Anterior cingulate cortex (tissue), 58 donors: ENCODE measurements around the gene FADS1.

Source experiments
- DNase-seq, 58 donors: peaks; one replicate each; lab custom pipeline; 2025; lab: John Stamatoyannopoulos, UW

Gene FADS1

GRCh38 chr11:61847914-61848581 is 31.2 kb upstream of the FADS1 start:
- DNase-seq: no peak

GRCh38 chr11:61846362-61847020 is 29.7 kb upstream of the FADS1 start:
- no peak for DNase-seq

GRCh38 chr11:61844909-61845565 is 28.2 kb upstream of the FADS1 start:
- DNase-seq: no peak

- DNase-seq: no peak
Measured at GRCh38 chr11:61842528-61842820, 25.7 kb upstream of the FADS1 start.

- peak in 38 of 58 donors; percentile 11 to 76 (median 46) for DNase-seq
Measured at GRCh38 chr11:61841636-61842527, 25.1 kb upstream of the FADS1 start.

- DNase-seq: no peak
Measured at GRCh38 chr11:61840371-61840770, 23.6 kb upstream of the FADS1 start.

- DNase-seq: no peak
Measured at GRCh38 chr11:61839742-61840141, 22.9 kb upstream of the FADS1 start.

GRCh38 chr11:61838921-61839320 is 22.1 kb upstream of the FADS1 start:
- DNase-seq: no peak

- no peak for DNase-seq
Measured at GRCh38 chr11:61838501-61838900, 21.7 kb upstream of the FADS1 start.

GRCh38 chr11:61837411-61838005 is 20.7 kb upstream of the FADS1 start:
- DNase-seq: no peak

GRCh38 chr11:61836193-61836592 is 19.4 kb upstream of the FADS1 start:
- no peak for DNase-seq

- DNase-seq: peak in 32 of 58 donors; percentile 19 to 67 (median 40)
Measured at GRCh38 chr11:61834278-61835048, 17.7 kb upstream of the FADS1 start.

GRCh38 chr11:61833926-61834277 is 17.1 kb upstream of the FADS1 start:
- no peak for DNase-seq

GRCh38 chr11:61833471-61833870 is 16.7 kb upstream of the FADS1 start:
- peak in 3 of 58 donors; percentile 10 to 25 (median 20) for DNase-seq

- no peak for DNase-seq
Measured at GRCh38 chr11:61832754-61833153, 16.0 kb upstream of the FADS1 start.

- no peak for DNase-seq
Measured at GRCh38 chr11:61832207-61832606, 15.4 kb upstream of the FADS1 start.

GRCh38 chr11:61830237-61831105 is 13.7 kb upstream of the FADS1 start:
- no peak for DNase-seq

- no peak for DNase-seq
Measured at GRCh38 chr11:61829806-61830205, 13.0 kb upstream of the FADS1 start.
